Measurements from ENCODE around the gene ZNF423. TPM values are rescaled to one million over a fixed set of nuclear protein-coding genes. Genes with fewer than 3 reads are reported as not detected.

ZNF423 gene
- total and polyA plus RNA-seq, 7 donors, result 2.3 to 30.7 (median 14.4) TPM

DNA sequence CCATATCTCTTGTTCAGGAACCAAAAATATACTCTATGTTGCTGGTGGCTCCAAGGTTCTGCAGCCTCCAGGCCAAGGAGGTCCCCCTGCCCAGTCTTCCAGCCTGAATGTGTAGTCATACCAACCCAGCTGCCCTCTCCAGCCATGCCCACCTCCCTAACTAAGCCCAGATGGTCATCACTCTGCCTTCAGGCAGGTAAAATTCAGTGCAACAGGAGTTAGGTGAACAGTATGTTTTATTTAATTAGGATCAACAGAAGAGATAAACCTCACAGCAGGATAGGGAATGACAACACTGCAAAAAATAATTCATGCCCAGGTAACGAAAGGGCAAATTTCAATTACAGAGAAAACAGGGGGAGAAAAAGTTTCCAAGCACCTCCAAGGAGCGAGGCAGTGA, 9.1 kb downstream of the ZNF423 start:
- H3K4me1 ChIP-seq, result peaks cover 51% of the 10 kb centered on the region
- H3K27me3 ChIP-seq (ENCODE audit: insufficient read depth in 3 of 3, low read length in 2 of 3), result no peaks in the 10 kb centered on the region
- H3K27ac ChIP-seq, result no peak overlapping the region
- DNase-seq (no peak), ATAC-seq (no peak)
- no peaks in the 10 kb centered on the region for H3K9me3 ChIP-seq
- intact Hi-C loops (cut with DNase I), result no loop called here
- TF ChIP-seq, protein P1, sequence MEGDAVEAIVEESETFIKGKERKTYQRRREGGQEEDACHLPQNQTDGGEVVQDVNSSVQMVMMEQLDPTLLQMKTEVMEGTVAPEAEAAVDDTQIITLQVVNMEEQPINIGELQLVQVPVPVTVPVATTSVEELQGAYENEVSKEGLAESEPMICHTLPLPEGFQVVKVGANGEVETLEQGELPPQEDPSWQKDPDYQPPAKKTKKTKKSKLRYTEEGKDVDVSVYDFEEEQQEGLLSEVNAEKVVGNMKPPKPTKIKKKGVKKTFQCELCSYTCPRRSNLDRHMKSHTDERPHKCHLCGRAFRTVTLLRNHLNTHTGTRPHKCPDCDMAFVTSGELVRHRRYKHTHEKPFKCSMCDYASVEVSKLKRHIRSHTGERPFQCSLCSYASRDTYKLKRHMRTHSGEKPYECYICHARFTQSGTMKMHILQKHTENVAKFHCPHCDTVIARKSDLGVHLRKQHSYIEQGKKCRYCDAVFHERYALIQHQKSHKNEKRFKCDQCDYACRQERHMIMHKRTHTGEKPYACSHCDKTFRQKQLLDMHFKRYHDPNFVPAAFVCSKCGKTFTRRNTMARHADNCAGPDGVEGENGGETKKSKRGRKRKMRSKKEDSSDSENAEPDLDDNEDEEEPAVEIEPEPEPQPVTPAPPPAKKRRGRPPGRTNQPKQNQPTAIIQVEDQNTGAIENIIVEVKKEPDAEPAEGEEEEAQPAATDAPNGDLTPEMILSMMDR (IDR thresholded peaks at IDR 0.05), result no peak
- no peaks in the 10 kb centered on the region for H3K36me3 ChIP-seq (ENCODE audit: insufficient read depth in 1 of 2, low read depth in 1 of 2)
- 85 to 97% (median 92%) methylated on average over 2 of the region's 2 CpGs for WGBS, 3 donors
- no peak overlapping the region for H3K4me3 ChIP-seq

DNA sequence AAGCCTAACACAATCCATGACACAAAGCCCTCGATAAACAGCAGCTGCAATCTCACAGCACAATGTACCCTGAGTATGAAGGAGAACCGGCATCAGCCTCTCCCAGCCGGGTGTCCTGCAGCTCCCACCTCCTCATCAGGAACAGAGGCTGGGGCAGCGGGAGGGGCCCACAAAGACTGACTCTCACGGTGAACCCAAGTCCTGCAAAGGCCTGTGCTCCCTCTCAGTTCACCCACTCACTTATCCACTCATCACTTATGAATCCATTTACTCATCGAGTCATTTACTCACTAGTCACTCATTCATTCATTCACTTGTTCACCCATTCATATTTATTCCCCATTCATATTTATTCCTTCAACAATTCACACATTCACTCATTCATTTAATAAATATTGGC, 11.6 kb downstream of the ZNF423 start:
- ATAC-seq (peak in 3 of 4 donors; percentile 33 to 58 (median 55)), DNase-seq (peak in 1 of 2 donors; percentile 29)
- Histone ChIP-seq H3K4me3 (no peak overlapping the region), H3K36me3 (ENCODE audit: insufficient read depth in 1 of 2, low read depth in 1 of 2) (no peaks in the 10 kb centered on the region), H3K4me1 (peaks cover 45% of the 10 kb centered on the region), H3K27me3 (ENCODE audit: insufficient read depth in 3 of 3, low read length in 2 of 3) (no peaks in the 10 kb centered on the region), H3K9me3 (no peaks in the 10 kb centered on the region), H3K27ac (peak overlapping the region; percentile 28)
- TF ChIP-seq, protein P1 (IDR thresholded peaks at IDR 0.05), result no peak
- 72 to 83% (median 74%) methylated on average over 6 of the region's 6 CpGs for WGBS, 3 donors
- intact Hi-C loops (cut with DNase I), result no loop called here

DNA sequence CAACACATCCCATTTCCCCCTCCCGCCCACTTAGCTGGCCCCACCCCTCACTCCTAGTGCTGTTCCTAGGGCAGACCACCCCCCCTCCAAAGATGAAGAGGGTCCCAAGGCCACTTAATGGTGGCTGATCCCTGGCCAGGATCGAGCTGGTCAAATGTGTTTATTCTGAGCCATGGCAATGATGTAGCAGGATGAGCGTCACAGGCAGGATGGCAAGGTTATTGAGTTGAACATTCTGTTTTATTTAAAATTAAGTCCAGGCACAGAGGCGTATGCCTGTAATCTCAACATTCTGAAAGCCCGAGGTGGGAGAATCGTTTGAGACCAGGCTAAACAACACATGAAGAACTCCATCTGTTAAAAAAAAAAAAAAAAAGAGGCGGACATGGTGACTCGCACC, 12.2 kb downstream of the ZNF423 start:
- H3K9me3 ChIP-seq, result no peaks in the 10 kb centered on the region
- H3K27ac ChIP-seq, result peak overlapping the region; percentile 28
- ATAC-seq (peak in 2 of 4 donors; percentile 23 to 38), DNase-seq (peak in 1 of 2 donors; percentile 46)
- TF ChIP-seq, protein P1 (IDR thresholded peaks at IDR 0.05), result no peak
- no peaks in the 10 kb centered on the region for H3K36me3 ChIP-seq (ENCODE audit: insufficient read depth in 1 of 2, low read depth in 1 of 2)
- H3K27me3 ChIP-seq (ENCODE audit: insufficient read depth in 3 of 3, low read length in 2 of 3), result no peaks in the 10 kb centered on the region
- no peak overlapping the region for H3K4me3 ChIP-seq
- H3K4me1 ChIP-seq, result peaks cover 48% of the 10 kb centered on the region
- WGBS, 3 donors, result 58 to 68% (median 62%) methylated on average over 8 of the region's 8 CpGs
- intact Hi-C loops (cut with DNase I), result no loop called here

- TF ChIP-seq, protein P1 (IDR thresholded peaks at IDR 0.05), result no peak
- peak overlapping the region; percentile 28 for H3K27ac ChIP-seq
- 29 to 37% (median 29%) methylated on average over 4 of the region's 4 CpGs for WGBS, 3 donors
- H3K36me3 ChIP-seq (ENCODE audit: insufficient read depth in 1 of 2, low read depth in 1 of 2), result no peaks in the 10 kb centered on the region
- no peaks in the 10 kb centered on the region for H3K9me3 ChIP-seq
- intact Hi-C loops (cut with DNase I), result no loop called here
- peaks cover 54% of the 10 kb centered on the region for H3K4me1 ChIP-seq
- no peak for ATAC-seq
- no peak for DNase-seq
- no peaks in the 10 kb centered on the region for H3K27me3 ChIP-seq (ENCODE audit: insufficient read depth in 3 of 3, low read length in 2 of 3)
- no peak overlapping the region for H3K4me3 ChIP-seq
Measured at GRCh38 chr16:49842972-49843371, 12.9 kb downstream of the ZNF423 start.

Measured in psoas muscle (tissue), 8 donors.